Heart right ventricle (tissue), 16 donors: ENCODE results near the gene BIRC2. TPM values are rescaled to one million over a fixed set of nuclear protein-coding genes. Genes with fewer than 3 reads are reported as not detected.

Experiments
- ATAC-seq, 8 donors: fragments of 200-7000 bp; cut with Tn5 transposase; one replicate each; pipeline ENCODE4 v1.9.1; 2020; ENCODE audit warnings: mild to moderate bottlenecking in 8 of 8, moderate library complexity in 8 of 8, moderate number of reproducible peaks in 1 of 8
- DNase-seq, 2 donors: peaks; one replicate each; pipeline ENCODE4 v3.0.0-alpha.2; 2020
- H3K27ac ChIP-seq, 10 donors: fragments of 200-600 bp; sonication (generic) in 2 of 10; one replicate each; pipeline versions ENCODE4 v1.5.0 to v1.8.0; 2020 to 2022; ENCODE audit warnings: mild to moderate bottlenecking in 3 of 10
- H3K27me3 ChIP-seq, 7 donors: fragments of 200-600 bp; one replicate each; pipeline ENCODE4 v1.8.0; 2021 to 2022; ENCODE audit warnings: mild to moderate bottlenecking in 2 of 7
- H3K36me3 ChIP-seq, 9 donors: fragments of 200-600 bp; sonication (generic) in 1 of 9; one replicate each; pipeline versions ENCODE4 v1.5.0 to v1.8.0; 2020 to 2022; ENCODE audit warnings: mild to moderate bottlenecking in 2 of 9
- H3K4me1 ChIP-seq, 9 donors: fragments of 200-600 bp; sonication (generic) in 1 of 9; one replicate each; pipeline versions ENCODE4 v1.5.0 to v1.8.0; 2020 to 2022; ENCODE audit warnings: mild to moderate bottlenecking in 4 of 9
- H3K4me3 ChIP-seq, 10 donors: fragments of 200-600 bp; sonication (generic) in 2 of 10; one replicate each; pipeline versions ENCODE4 v1.5.0 to v1.8.0; 2020 to 2022; ENCODE audit warnings: mild to moderate bottlenecking in 7 of 10, moderate library complexity in 2 of 10
- H3K9me3 ChIP-seq, 11 donors: fragments of 200-600 bp in 10 of 11; sonication (generic) in 2 of 11; one replicate each; pipeline versions ENCODE4 v1.5.0 to v1.8.0; 2013 to 2022; ENCODE audit warnings: mild to moderate bottlenecking in 2 of 11, control low read depth in 1 of 11, moderate library complexity in 1 of 11
- CTCF ChIP-seq, 9 donors: fragments of 200-600 bp; sonication (generic) in 2 of 9; IDR thresholded peaks; one replicate each; pipeline versions ENCODE4 v1.5.0 to v1.8.0; 2021 to 2022; ENCODE audit warnings: antibody characterized with exemption in 9 of 9, mild to moderate bottlenecking in 5 of 9, moderate library complexity in 1 of 9
- WGBS, 2 donors: extraction: QIAGEN DNeasy Blood & Tissue Kit; methylation state at CpG; one replicate each; pipeline ENCODE4 v1.1.7; 2013; ENCODE audit warnings: inconsistent platforms in 1 of 2; 5-methylcytosine and 5-hydroxymethylcytosine counted together
- intact Hi-C, 10 donors: fragments of 100-400 bp; cut with DNase I; formaldehyde crosslinking; loops; one replicate each; pipeline versions ENCODE4 v1.11.1 to v1.14.2; 2022
- polyA plus RNA-seq, 2 donors: library from polyadenylated mRNA; stranded (reverse); fragments of 200-250 nt; gene quantifications; one replicate each; pipeline ENCODE4 v1.2.3, GENCODE V29; 2013
- total RNA-seq, 10 donors: library from RNA; stranded (reverse); fragmentation: NEBNext Ultra II Directional in 3 of 10; extraction: Animal tissue kit (Norgen Biotek cat#: 25700) in 3 of 10; gene quantifications; one replicate each; pipeline versions ENCODE4 v1.2.1 to v1.2.4, GENCODE V29; 2021 to 2023
- donor health status: Arrhythmogenic right ventricular cardiomyopathy.
- donor health status: ischemic (EF 13 %, LVEDD 7.1; RV severe dilation, severe dysfunction).
- donor health status: healthy with polysubstance abuse.
- donor health status: DM: no; HTN: yes; CAD: no.
- donor health status: DM: no; HTN: no; CAD: no.
- donor health status: ischemic (EF 25% LVEDD 6.9; RV normal size, moderate dysfunction).
- donor health status: ischemic (EF 25% LVEDD 5.7; RV mildly dilated, moderate dysfunction).
- donor health status: healthy.
- donor health status: DM: yes; HTN: yes; CAD: no.
- donor health status: Ischemic cardiomyopathy.
- donor health status: ischemic (EF 35%, LVEDD 5.7; RV mildly dilated, moderate dysfunction).
- donor health status: nonischemic (EF 11% LVEDD 7.7; RV severe dilation, severe dysfunction).
- donor health status: DM: yes; HTN: yes; CAD: no.
- donor health status: PGD.
- donor health status: ischemic (EF 29% LVEDD 5.4; RV normal size, mild dysfunction).
- donor health status: nonischemic (EF 23%, LVEDD 6.1; RV moderate dilation, normal function).

BIRC2 gene
- total and polyA plus RNA-seq, 12 donors: 20.2 to 39.7 (median 28.0) TPM

GRCh38 chr11:102423936-102424335 is 76.9 kb downstream of the BIRC2 start:
- Histone ChIP-seq H3K27ac (no peak overlapping the region), H3K9me3 (no peaks in the 10 kb centered on the region), H3K4me1 (peaks cover 0 to 41% (median 12%) of the 10 kb centered on the region in 9 donors), H3K27me3 (no peaks in the 10 kb centered on the region), H3K4me3 (no peak overlapping the region), H3K36me3 (no peaks in the 10 kb centered on the region)
- 89 to 94% methylated on average over 1 of the region's 1 CpG for WGBS, 2 donors
- ATAC-seq: no peak
- no peak for TF ChIP-seq CTCF (IDR thresholded peaks at IDR 0.05)
- intact Hi-C loops: no loop called here
- DNase-seq: no peak

DNA sequence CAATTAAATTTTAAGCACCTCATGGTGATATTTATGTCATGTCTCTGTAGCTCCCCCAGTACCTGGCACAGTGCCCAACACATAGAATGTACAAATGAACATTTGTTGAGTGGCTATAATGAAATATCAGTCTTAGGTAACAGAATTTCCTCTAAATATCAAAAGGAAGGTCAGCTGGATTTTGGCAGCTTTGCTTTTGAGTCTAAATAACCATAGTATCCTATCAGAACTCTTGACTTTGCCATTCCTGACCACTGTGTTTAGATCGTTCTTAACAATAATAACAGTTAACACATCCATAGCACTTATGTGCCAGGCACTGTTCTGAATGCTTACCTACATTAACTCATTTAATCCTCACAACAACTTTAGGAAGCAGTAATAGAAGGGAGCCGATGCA is 79.0 kb downstream of the BIRC2 start:
- H3K27me3 ChIP-seq: no peaks in the 10 kb centered on the region
- H3K4me1 ChIP-seq: peaks cover 0 to 61% (median 29%) of the 10 kb centered on the region in 9 donors
- ATAC-seq: no peak
- intact Hi-C loops: no loop called here
- 54 to 78% methylated on average over 2 of the region's 2 CpGs for WGBS, 2 donors
- H3K9me3 ChIP-seq: no peaks in the 10 kb centered on the region
- no peak for TF ChIP-seq CTCF (IDR thresholded peaks at IDR 0.05)
- H3K27ac ChIP-seq: no peak overlapping the region
- no peaks in the 10 kb centered on the region for H3K36me3 ChIP-seq
- H3K4me3 ChIP-seq: no peak overlapping the region
- DNase-seq: no peak

- no peak for DNase-seq
- intact Hi-C loops: no loop called here
- ATAC-seq: no peak
- Histone ChIP-seq H3K4me3 (no peak overlapping the region), H3K36me3 (no peaks in the 10 kb centered on the region), H3K27ac (no peak overlapping the region), H3K4me1 (peaks cover 0 to 65% (median 30%) of the 10 kb centered on the region in 9 donors), H3K27me3 (no peaks in the 10 kb centered on the region), H3K9me3 (no peaks in the 10 kb centered on the region)
- no peak for TF ChIP-seq CTCF (IDR thresholded peaks at IDR 0.05)
Observed at GRCh38 chr11:102426570-102426969, 79.6 kb downstream of the BIRC2 start.

- intact Hi-C loops: no loop called here
- Histone ChIP-seq H3K9me3 (peaks cover 0 to 3% (median 0%) of the 10 kb centered on the region in 11 donors), H3K27me3 (no peaks in the 10 kb centered on the region), H3K4me3 (no peak overlapping the region), H3K36me3 (peaks cover 0 to under 1% (median 0%) of the 10 kb centered on the region in 9 donors), H3K27ac (no peak overlapping the region), H3K4me1 (peaks cover 0 to 65% (median 30%) of the 10 kb centered on the region in 9 donors)
- 0 to 2% methylated on average over 1 of the region's 1 CpG for WGBS, 2 donors
- DNase-seq: no peak
- no peak for TF ChIP-seq CTCF (IDR thresholded peaks at IDR 0.05)
- ATAC-seq: no peak
Observed at GRCh38 chr11:102427068-102427467, 80.1 kb downstream of the BIRC2 start.

Other genes with a start within 250 kb of the BIRC2 start
- gene YAP1, start 236.8 kb upstream of the BIRC2 start, total RNA-seq: 10 to 100 TPM; 56.5 to 91.3 (median 68.7) TPM
- 10 to 100 TPM; 15.7 to 19.8 TPM for gene YAP1, start 236.8 kb upstream of the BIRC2 start, polyA plus RNA-seq
- gene BIRC3, start 29.7 kb upstream of the BIRC2 start, total RNA-seq: 10 to 100 TPM in 3 of 10 donors, 1 to 10 TPM in 7; 1.5 to 16.5 (median 5.7) TPM
- gene BIRC3, start 29.7 kb upstream of the BIRC2 start, polyA plus RNA-seq: 1 to 10 TPM; 1.1 to 6.0 TPM
- 10 to 100 TPM; 67.5 to 98.7 (median 78.3) TPM for gene TMEM123, start 105.6 kb downstream of the BIRC2 start, total RNA-seq
- gene TMEM123, start 105.6 kb downstream of the BIRC2 start, polyA plus RNA-seq: 10 to 100 TPM; 18.7 to 25.3 TPM
- 1 to 10 TPM in 1 of 10 donors, not detected in 9; 3.4 TPM for gene MMP7, start 183.5 kb downstream of the BIRC2 start, total RNA-seq
- under 1 TPM in 1 of 2 donors, not detected in 1; 0.10 TPM for gene MMP7, start 183.5 kb downstream of the BIRC2 start, polyA plus RNA-seq